ENCODE data around the gene POLRMT. TPM values are rescaled to one million over a fixed set of nuclear protein-coding genes. Genes with fewer than 3 reads are reported as not detected.
A peak's percentile ranks its signal among the peaks of the same experiment; 100 is the strongest.

The POLRMT gene
- total RNA-seq, 1 donor from 2014 or later = 36.0 TPM

- Histone ChIP-seq H3K27me3 (no peaks in the 10 kb centered on the region), H3K4me3 (no peak overlapping the region), H3K4me1 (no peaks in the 10 kb centered on the region), H3K36me3 (peaks cover 37% of the 10 kb centered on the region), H3K27ac (no peak overlapping the region), H3K9me3 (no peaks in the 10 kb centered on the region)
- no peak for TF ChIP-seq CTCF (IDR thresholded peaks at IDR 0.05)
- intact Hi-C loops (cut with DNase I) = no loop called here
- no peak for ATAC-seq
- no peak for DNase-seq
Measured at GRCh38 chr19:617551-618246, 15.6 kb downstream of the POLRMT start.

GRCh38 chr19:616747-617526 lies 16.4 kb downstream of the POLRMT start:
- DNase-seq (no peak), ATAC-seq (no peak)
- Histone ChIP-seq H3K27ac (no peak overlapping the region), H3K4me3 (no peak overlapping the region), H3K36me3 (peaks cover 29% of the 10 kb centered on the region), H3K9me3 (no peaks in the 10 kb centered on the region), H3K27me3 (no peaks in the 10 kb centered on the region), H3K4me1 (no peaks in the 10 kb centered on the region)
- no peak for TF ChIP-seq CTCF (IDR thresholded peaks at IDR 0.05)
- intact Hi-C loops (cut with DNase I) = no loop called here

GRCh38 chr19:616062-616700 lies 17.2 kb downstream of the POLRMT start:
- H3K27ac ChIP-seq = no peak overlapping the region
- H3K36me3 ChIP-seq = peaks cover 24% of the 10 kb centered on the region
- H3K9me3 ChIP-seq = no peaks in the 10 kb centered on the region
- intact Hi-C loops (cut with DNase I) = no loop called here
- no peak for TF ChIP-seq CTCF (IDR thresholded peaks at IDR 0.05)
- DNase-seq (no peak), ATAC-seq (no peak)
- no peaks in the 10 kb centered on the region for H3K4me1 ChIP-seq
- no peak overlapping the region for H3K4me3 ChIP-seq
- H3K27me3 ChIP-seq = no peaks in the 10 kb centered on the region

- intact Hi-C loops (cut with DNase I) = no loop called here
- Histone ChIP-seq H3K9me3 (no peaks in the 10 kb centered on the region), H3K27me3 (no peaks in the 10 kb centered on the region), H3K27ac (no peak overlapping the region), H3K36me3 (peaks cover 24% of the 10 kb centered on the region), H3K4me3 (no peak overlapping the region), H3K4me1 (no peaks in the 10 kb centered on the region)
- DNase-seq = no peak
- no peak for TF ChIP-seq CTCF (IDR thresholded peaks at IDR 0.05)
- ATAC-seq = peak; percentile 48
Measured at GRCh38 chr19:615619-616018, 17.7 kb downstream of the POLRMT start.

GRCh38 chr19:613732-614567 lies 19.4 kb downstream of the POLRMT start:
- Histone ChIP-seq H3K27ac (no peak overlapping the region), H3K27me3 (no peaks in the 10 kb centered on the region), H3K9me3 (no peaks in the 10 kb centered on the region), H3K36me3 (peaks cover 10% of the 10 kb centered on the region), H3K4me3 (no peak overlapping the region), H3K4me1 (peaks cover 14% of the 10 kb centered on the region)
- DNase-seq = no peak
- ATAC-seq = no peak
- no peak for TF ChIP-seq CTCF (IDR thresholded peaks at IDR 0.05)
- intact Hi-C loops (cut with DNase I) = no loop called here

Measured in upper lobe of right lung (tissue), 1 donor.